ENCODE results near the gene GNRHR. TPM values are rescaled to one million over a fixed set of nuclear protein-coding genes. Genes with fewer than 3 reads are reported as not detected.

The GNRHR gene
- total and polyA plus RNA-seq, 2 donors (not counting 1 experiment from before 2014, with no cell fraction given): not detected

GRCh38 chr4:67723341-67723740 lies 30.8 kb downstream of the GNRHR start:
- no peak overlapping the region for H3K9ac ChIP-seq (ENCODE audit: insufficient read depth, low read length)
- H4K20me1 ChIP-seq (ENCODE audit: control insufficient read depth, extremely low read depth, insufficient read depth, low read length): no peaks in the 10 kb centered on the region
- H3K4me3 ChIP-seq (replicated peaks in 1 of 4; ENCODE audit: control extremely low read depth in 1 of 4, insufficient read depth in 1 of 4, low read depth in 3 of 4, low read length in 4 of 4): no peak overlapping the region
- H3K9me3 ChIP-seq (ENCODE audit: control insufficient read depth, insufficient read depth, low read depth, low read length): no peaks in the 10 kb centered on the region
- H3K4me1 ChIP-seq (ENCODE audit: control insufficient read depth, extremely low read depth, insufficient read depth, low read length): no peaks in the 10 kb centered on the region
- no peak overlapping the region for H2AFZ ChIP-seq (ENCODE audit: low read length)
- H3K36me3 ChIP-seq (ENCODE audit: control insufficient read depth, insufficient read depth, low read length): no peaks in the 10 kb centered on the region
- no peak for DNase-seq (ENCODE audit: low read depth in 2 of 2)
- TF ChIP-seq EZH2 (IDR thresholded peaks at IDR 0.05; ENCODE audit: low read length, missing control alignments): no peak
- no peak for TF ChIP-seq CTCF (conservative IDR thresholded peaks at IDR 0.05 in 1 of 2, IDR thresholded peaks at IDR 0.05 in 1 of 2; ENCODE audit: low read depth in 1 of 2, low read length in 2 of 2)
- no peaks in the 10 kb centered on the region for H3K79me2 ChIP-seq (ENCODE audit: control insufficient read depth, insufficient read depth, low read length)
- H3K4me2 ChIP-seq (ENCODE audit: extremely low read depth, insufficient read depth, low read length): no peak overlapping the region
- H3K27ac ChIP-seq (ENCODE audit: insufficient read depth, low read length): no peak overlapping the region
- no peaks in the 10 kb centered on the region for H3K27me3 ChIP-seq (ENCODE audit: control insufficient read depth, insufficient read depth, low read length)

GRCh38 chr4:67721770-67722597 lies 32.2 kb downstream of the GNRHR start:
- Histone ChIP-seq H3K4me2 (ENCODE audit: extremely low read depth, insufficient read depth, low read length) (no peak overlapping the region), H3K36me3 (ENCODE audit: control insufficient read depth, insufficient read depth, low read length) (no peaks in the 10 kb centered on the region), H3K79me2 (ENCODE audit: control insufficient read depth, insufficient read depth, low read length) (no peaks in the 10 kb centered on the region), H3K27ac (ENCODE audit: insufficient read depth, low read length) (peak overlapping the region; percentile 22), H3K4me3 (replicated peaks in 1 of 4; ENCODE audit: control extremely low read depth in 1 of 4, insufficient read depth in 1 of 4, low read depth in 3 of 4, low read length in 4 of 4) (no peak overlapping the region), H3K27me3 (ENCODE audit: control insufficient read depth, insufficient read depth, low read length) (no peaks in the 10 kb centered on the region), H2AFZ (ENCODE audit: low read length) (no peak overlapping the region), H3K9me3 (ENCODE audit: control insufficient read depth, insufficient read depth, low read depth, low read length) (no peaks in the 10 kb centered on the region), H3K4me1 (ENCODE audit: control insufficient read depth, extremely low read depth, insufficient read depth, low read length) (no peaks in the 10 kb centered on the region), H3K9ac (ENCODE audit: insufficient read depth, low read length) (no peak overlapping the region), H4K20me1 (ENCODE audit: control insufficient read depth, extremely low read depth, insufficient read depth, low read length) (no peaks in the 10 kb centered on the region)
- DNase-seq (ENCODE audit: low read depth in 2 of 2): peak; percentile 26 to 83
- TF ChIP-seq CTCF (conservative IDR thresholded peaks at IDR 0.05 in 1 of 2, IDR thresholded peaks at IDR 0.05 in 1 of 2; ENCODE audit: low read depth in 1 of 2, low read length in 2 of 2) (no peak), EZH2 (IDR thresholded peaks at IDR 0.05; ENCODE audit: low read length, missing control alignments) (no peak)

GRCh38 chr4:67721315-67721769 lies 32.8 kb downstream of the GNRHR start:
- Histone ChIP-seq H3K27ac (ENCODE audit: insufficient read depth, low read length) (peak overlapping the region; percentile 22), H2AFZ (ENCODE audit: low read length) (no peak overlapping the region), H3K79me2 (ENCODE audit: control insufficient read depth, insufficient read depth, low read length) (no peaks in the 10 kb centered on the region), H4K20me1 (ENCODE audit: control insufficient read depth, extremely low read depth, insufficient read depth, low read length) (no peaks in the 10 kb centered on the region), H3K9ac (ENCODE audit: insufficient read depth, low read length) (no peak overlapping the region), H3K4me1 (ENCODE audit: control insufficient read depth, extremely low read depth, insufficient read depth, low read length) (no peaks in the 10 kb centered on the region), H3K27me3 (ENCODE audit: control insufficient read depth, insufficient read depth, low read length) (no peaks in the 10 kb centered on the region), H3K9me3 (ENCODE audit: control insufficient read depth, insufficient read depth, low read depth, low read length) (no peaks in the 10 kb centered on the region), H3K36me3 (ENCODE audit: control insufficient read depth, insufficient read depth, low read length) (no peaks in the 10 kb centered on the region), H3K4me2 (ENCODE audit: extremely low read depth, insufficient read depth, low read length) (no peak overlapping the region), H3K4me3 (replicated peaks in 1 of 4; ENCODE audit: control extremely low read depth in 1 of 4, insufficient read depth in 1 of 4, low read depth in 3 of 4, low read length in 4 of 4) (no peak overlapping the region)
- TF ChIP-seq CTCF (conservative IDR thresholded peaks at IDR 0.05 in 1 of 2, IDR thresholded peaks at IDR 0.05 in 1 of 2; ENCODE audit: low read depth in 1 of 2, low read length in 2 of 2) (no peak), EZH2 (IDR thresholded peaks at IDR 0.05; ENCODE audit: low read length, missing control alignments) (no peak)
- no peak for DNase-seq (ENCODE audit: low read depth in 2 of 2)

All from fibroblast of lung (primary cell).